AG09319 (cell line): Measurements from ENCODE around the gene MACO1.

Experiments used
- DNase-seq: peaks from one replicate; pipeline ENCODE4 v3.0.0-alpha.2; 2010; ENCODE audit warnings: low read depth; ENCODE audit errors: extremely low read depth
- CTCF ChIP-seq: IDR thresholded peaks from 2 replicates; pipeline ENCODE4 v1.5.1; 2011; ENCODE audit warnings: low read depth, mild to moderate bottlenecking, inconsistent platforms, low read length, moderate library complexity

Gene MACO1

GRCh38 chr1:25487628-25488027, 56.9 kb downstream of the MACO1 start:
- peak; percentile 36 for TF ChIP-seq CTCF
- DNase-seq, result no peak

- no peak for DNase-seq
- TF ChIP-seq CTCF, result no peak
These were observed 61.6 kb downstream of the MACO1 start for GRCh38 chr1:25492323-25492722.

- no peak for TF ChIP-seq CTCF
- DNase-seq, result no peak
These were observed 64.3 kb downstream of the MACO1 start for GRCh38 chr1:25494952-25495351.

GRCh38 chr1:25500694-25501093, 70.0 kb downstream of the MACO1 start:
- no peak for TF ChIP-seq CTCF
- no peak for DNase-seq

- DNase-seq, result no peak
These were observed 70.8 kb downstream of the MACO1 start for GRCh38 chr1:25501235-25502058.

GRCh38 chr1:25502957-25503356, 72.3 kb downstream of the MACO1 start:
- DNase-seq, result no peak
- TF ChIP-seq CTCF, result no peak

More at GRCh38 chr1:25501235-25502058, 70.8 kb downstream of the MACO1 start:
- no peak; the same call in none of the 2 replicates for TF ChIP-seq CTCF

- DNase-seq, result no peak
These were observed 73.1 kb downstream of the MACO1 start for GRCh38 chr1:25503551-25504426.

More at GRCh38 chr1:25503551-25504426, 73.1 kb downstream of the MACO1 start:
- peak; percentile 26 for TF ChIP-seq CTCF
